SW480 (cell line): ENCODE data around the gene ASB18.

ENCODE experiments used
- DNase-seq: peaks from one replicate; pipeline ENCODE4 v3.0.0-alpha.2; 2016; ENCODE audit warnings: low spot score

The ASB18 gene

DNA sequence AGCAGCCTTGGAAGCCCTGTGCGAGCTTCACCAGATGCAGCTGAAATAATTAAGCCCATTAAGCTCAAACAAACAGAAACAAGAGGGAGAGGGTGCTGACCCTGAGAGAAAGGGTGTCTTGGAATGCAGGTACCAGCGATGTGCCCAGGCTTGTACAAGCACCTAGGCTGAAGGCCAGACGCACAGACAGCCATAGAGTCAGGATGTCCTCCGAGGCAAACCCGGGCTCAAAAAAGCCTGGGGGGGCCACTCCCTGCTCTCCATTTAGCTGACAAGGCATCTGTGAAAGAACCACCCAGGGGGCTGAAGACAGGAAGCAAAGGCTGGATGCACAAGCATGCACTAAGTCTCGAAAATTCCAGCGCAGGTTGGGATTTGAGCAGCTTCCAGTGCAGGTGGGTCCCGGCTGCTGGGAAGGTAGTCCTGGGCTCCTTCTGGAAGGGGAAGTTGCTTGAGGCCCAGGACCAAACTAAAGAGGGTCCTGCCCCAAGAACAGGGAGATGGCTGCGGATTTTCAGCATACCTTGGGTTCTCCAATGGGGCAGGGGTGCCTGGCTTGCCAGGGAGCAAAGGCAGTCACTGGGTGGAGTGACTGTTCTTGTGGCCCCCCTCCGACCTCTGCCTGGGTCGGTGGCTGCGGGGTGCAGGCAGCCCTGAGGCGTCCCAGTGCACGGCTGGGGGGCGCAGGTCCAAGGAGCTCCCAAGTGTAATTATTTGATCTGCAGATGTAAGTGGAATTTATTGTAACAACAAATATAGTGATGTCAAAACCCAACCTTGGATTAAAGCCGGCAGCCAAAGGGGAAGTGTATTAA is 102.0 kb downstream of the ASB18 start:
- no peak for DNase-seq

- no peak for DNase-seq
Measured at GRCh38 chr2:236161531-236161930, 102.7 kb downstream of the ASB18 start.

GRCh38 chr2:236161082-236161462 is 103.1 kb downstream of the ASB18 start:
- DNase-seq: no peak

DNA sequence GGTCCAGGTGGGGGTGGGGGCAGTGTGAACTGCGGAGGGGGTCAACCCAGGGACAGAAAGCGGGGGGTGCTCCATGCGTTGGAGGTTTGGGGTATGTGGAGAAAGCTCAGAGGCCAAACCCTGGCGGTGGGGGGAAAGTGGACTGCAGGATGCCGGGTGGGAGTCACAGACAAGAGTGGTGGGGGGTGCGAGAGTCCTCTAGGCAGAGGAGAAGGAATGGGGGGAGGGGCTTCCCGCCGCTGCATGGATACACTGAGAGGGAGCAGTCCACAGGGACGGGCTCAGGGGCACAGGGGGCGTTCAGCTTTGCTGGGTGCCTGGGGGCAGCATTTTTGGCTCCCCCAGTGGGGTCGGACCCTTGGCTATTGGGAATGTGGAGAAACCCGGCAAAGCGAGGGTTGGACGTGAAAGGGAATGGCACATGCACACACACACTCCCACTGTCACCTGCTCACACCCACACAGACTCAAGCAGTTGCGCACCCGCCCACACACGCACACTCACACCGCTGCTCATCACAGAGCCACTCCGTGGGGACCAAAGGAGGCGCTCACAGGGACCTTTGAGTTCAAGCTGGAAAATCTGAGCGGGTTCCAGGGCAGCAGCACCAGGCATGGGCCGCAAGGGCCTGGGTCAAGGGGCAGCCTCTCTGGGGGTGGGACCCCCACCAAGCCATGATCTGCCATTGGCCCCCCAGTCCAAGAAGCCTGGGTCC is 103.7 kb downstream of the ASB18 start:
- no peak for DNase-seq

- DNase-seq: no peak
Measured at GRCh38 chr2:236159778-236160170, 104.4 kb downstream of the ASB18 start.

- no peak for DNase-seq
Measured at GRCh38 chr2:236158969-236159777, 105.0 kb downstream of the ASB18 start.

DNA sequence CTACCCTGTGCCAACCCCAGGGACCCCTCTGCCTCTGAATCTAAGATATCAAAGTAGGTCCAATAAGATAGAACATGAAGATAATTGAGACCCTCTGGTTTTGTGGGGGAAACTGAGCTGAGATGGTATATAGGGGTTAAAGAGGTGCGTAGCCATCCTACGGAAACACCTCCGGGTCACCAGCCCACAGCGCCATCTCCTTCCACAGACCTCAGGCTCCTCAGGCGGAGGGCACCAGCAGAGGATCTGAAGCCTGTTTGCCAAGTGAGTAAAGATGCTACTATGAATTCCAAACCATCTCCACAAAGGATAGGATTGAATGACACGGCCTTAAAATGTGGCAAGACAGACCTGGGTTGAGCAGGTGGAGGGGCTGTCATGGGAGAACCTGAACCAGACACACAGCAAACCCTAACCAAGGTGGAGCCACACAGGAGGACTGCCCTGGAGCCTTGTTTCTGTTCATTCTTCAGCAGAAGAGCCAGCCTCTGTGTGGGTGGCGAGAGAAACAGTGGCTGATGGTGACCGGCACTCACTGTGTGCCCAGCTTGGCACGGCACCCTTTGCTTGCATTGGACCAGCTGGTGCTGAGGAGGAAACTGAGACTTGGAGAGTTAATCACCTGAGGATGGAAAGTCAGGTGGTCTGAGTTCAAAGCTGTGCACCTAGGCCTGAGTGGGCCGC is 106.2 kb downstream of the ASB18 start:
- no peak for DNase-seq

- no peak for DNase-seq
Measured at GRCh38 chr2:236157366-236157765, 106.8 kb downstream of the ASB18 start.

GRCh38 chr2:236156860-236157194 is 107.4 kb downstream of the ASB18 start:
- DNase-seq: no peak

DNA sequence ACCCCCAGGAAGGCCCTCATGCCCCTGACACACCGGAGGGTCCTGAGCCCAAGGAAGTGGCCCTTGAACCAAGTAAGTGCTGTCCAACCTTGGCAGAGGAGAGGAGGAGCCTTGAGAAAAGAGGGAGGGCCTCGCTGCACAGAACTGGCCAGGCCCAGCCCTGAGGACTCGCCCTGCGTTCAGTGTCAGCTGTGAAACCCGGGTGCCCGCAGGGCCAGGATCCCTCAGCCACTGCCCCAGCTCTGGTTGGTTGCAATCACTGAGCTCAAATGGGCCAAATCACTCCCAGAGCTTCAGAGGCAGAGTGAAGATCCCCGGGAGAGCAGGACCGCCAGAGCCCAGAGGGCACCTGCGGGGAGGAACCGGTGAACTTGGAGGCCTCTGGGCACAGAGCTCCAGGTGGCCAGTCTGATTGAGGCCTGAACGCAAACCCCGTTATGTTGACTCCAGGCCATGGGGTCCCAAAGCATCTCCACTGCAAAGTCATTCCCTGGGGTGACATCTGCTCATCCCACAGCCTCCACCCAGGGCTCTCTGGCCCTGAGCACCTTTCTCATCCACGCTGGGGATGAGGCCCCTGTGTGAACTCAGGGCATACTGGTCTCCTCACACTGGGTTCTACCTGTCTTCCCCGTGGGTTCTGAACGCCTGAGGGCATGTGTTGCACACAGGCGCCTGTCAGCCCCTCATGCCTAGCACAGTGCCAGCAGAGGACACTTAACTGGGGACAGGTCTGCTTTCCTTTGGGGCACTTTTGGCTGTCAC is 107.9 kb downstream of the ASB18 start:
- no peak for DNase-seq

DNA sequence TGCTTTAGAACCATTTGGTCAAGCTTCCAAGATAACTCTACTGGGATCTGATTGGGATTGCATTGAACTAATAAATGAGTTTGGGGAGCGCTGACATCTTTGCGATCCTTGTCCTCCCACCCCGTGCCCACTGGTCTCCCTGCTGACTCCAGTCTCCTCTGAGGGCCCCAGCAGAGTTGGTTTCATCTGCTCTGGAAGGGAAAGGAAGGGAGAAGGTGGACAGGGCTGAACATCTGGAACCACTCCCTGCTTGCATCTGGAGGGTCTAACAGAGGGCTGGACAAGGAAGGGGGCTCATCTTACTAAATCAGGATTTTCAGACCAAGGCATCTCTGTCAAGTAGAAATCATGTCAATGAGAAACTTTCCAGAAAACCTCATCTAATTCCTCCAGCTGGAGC is 108.8 kb downstream of the ASB18 start:
- no peak for DNase-seq

DNA sequence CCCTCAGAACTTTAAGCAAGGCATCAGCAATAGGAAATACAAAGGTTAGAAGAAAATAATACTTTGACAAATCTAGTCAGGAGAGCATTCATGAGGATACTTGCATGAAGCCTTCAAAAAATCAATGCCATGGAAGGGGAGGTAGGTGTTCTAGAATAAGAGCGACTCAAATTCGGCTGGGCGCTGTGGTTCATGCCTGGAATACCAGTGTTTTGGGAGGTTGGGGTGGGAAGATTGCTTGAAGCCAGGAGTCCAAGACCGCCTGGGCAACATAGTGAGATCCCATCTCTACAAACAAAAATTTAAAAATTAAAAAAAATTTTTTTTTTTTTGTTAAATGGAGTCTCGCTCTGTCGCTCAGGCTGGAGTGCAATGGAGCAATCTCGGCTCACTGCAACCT is 117.8 kb downstream of the ASB18 start:
- no peak for DNase-seq

DNA sequence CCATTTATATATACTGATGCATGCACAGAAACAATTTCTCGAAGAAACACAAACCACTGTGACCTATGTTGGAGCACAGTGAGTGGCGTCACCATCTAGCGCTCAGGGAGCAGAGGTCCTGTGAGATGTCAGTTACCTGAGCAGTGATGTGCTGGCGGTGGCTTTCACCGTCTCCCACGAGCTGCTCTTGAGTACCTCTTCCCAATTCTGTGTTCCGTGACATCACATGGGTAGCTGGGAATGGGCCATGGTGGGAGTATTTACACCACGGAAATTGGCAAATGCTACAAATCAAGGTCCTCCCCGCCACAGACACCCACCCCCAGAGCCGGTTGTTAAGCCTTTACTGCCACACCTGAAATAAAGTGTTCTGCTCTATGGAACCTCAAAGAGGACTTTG is 120.4 kb downstream of the ASB18 start:
- DNase-seq: no peak
